ENCODE results near the gene ARHGAP5. TPM values are rescaled to one million over a fixed set of nuclear protein-coding genes. Genes with fewer than 3 reads are reported as not detected.

The ARHGAP5 gene
- polyA plus RNA-seq, 1 donor: 37.8 TPM

DNA sequence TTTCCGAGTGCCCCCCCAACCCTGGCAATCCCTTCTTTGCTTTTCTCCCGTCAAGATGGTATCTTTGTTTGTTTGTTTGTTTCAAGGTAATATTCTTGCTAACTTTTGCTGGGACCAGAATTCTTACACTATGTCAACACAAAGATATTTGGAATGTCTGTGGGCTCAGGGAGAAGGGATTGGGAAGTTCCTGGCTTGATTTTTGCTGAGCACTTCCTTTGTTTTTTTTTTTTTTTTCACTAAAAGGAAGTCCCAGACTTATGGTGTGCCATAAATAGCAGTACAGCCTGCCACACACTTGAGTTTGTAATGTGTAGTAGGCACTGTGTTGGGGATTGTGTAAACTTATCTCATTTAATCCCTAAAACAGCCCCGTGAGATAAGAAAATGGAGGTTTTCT is 113.6 kb downstream of the ARHGAP5 start:
- no peak for DNase-seq

DNA sequence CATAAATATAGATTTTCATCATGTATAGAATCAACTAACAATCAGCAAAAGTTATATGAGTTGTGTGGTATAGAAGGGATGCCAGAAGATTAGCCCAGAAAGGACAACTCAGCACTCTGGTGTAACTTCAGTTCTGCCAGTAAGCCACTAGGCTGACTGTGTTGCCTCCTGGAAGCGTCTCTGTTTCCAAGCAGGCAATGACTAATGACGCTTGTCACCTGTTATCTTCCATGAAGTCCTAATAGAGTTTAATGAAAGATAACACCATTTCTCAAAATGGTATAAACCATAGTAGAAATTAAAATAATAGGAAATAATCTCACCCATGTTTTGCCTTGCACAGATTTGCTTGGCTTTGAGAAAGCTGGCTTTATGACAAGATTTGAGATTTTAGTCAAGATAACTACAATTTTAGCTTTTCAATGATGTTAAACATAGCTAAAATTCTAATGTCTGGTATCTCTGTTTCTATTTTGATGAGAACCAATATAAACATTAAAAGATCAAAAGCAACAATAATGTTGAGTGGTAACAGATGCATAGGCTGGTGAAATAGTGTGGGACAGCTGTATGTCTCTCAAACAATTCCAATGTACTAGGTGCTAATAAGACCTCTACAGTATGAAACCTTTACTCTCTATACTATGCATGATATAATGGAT is 115.7 kb downstream of the ARHGAP5 start:
- no peak for DNase-seq

DNA sequence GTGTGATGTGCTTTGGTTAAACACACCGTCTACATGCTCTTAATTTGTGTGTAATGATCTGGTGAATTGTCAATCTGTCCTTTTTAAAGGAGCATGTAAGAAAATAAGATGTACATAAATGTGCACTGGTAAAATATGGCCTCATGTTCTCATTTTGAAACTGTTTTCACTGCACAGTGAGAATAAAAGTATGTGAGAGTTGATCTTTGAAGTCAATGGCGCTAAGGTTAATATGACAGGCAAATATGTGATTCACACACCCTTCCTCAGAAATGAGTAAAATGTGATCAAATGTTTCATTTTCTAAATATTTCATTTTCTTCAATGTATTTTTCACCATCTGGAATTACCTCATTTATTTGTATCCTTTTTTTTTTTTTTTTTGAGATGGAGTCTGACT is 116.4 kb downstream of the ARHGAP5 start:
- no peak for DNase-seq

DNA sequence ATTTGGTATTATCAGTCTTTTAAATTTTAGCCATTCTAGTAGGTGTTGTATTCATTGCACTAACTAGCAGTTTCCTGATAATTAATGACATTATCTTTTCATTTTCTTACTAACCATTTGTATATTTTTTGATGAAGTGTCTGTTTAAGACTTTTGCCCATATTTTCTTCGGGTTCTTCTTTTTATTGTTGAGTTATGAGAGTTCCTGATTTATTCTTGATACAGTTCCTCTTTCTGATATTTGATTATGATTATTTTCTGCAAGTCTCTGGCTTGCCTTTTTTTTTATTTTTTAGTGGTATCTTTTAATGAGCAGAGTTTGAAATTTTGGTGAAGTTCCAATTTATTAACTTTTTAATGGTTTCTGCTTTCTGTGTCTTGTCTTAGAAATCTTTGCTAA is 118.5 kb downstream of the ARHGAP5 start:
- DNase-seq: no peak

DNA sequence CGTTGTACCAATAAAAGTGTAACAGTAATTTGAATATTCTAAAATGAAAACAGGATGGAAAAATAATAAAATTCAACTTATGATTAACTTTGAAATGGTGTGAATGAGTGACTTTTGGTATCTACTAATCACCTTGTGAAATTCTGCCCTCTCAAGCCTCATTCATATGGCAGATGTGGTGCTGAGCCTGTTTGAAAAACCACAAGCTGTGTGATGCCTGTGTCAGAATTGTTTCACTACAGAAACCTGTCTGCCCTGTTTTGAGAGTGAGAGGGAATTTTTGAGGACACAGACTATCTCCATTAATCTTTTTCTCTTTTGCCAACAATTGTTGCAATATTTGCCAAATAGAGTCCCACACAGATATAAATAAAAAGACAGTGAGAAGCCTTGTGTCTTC is 120.8 kb downstream of the ARHGAP5 start:
- no peak for DNase-seq

DNA sequence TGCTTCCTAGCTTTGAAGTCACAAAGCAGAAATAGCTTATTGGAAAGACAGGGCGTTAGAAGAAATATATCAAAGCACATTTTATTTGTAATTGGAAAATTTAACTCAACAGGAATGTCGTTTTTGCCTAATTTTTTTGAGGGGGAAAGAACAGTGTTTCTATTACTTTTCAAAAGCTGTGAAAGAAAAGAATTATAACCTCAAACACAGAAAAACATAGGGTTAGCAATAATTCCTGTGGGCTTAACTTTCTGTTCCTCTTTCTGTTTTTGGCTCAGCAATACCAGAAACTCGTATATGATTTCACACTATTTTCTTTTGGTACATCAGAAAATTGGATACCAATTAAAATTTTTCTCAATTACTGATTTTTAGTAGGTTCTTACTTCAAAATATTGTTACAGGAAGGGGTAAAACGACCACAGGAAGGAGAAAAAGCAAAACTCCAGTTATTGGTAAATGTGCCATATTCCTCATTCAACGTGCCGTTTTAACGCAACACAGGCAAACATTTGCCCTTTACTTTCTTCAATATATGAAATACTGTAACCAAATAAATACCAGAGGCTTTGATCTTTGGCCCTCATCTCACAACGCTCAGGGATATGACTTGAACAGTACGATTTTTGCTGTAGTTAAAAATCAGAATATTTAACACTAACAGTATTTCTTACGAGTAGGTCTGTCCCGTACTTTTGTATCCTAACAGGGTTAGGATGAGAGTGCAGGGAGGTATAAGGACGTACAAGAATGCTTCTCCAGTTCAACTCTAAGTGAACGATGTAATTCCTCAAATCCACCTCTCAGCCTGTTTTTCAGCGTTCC is 123.5 kb downstream of the ARHGAP5 start:
- no peak for DNase-seq

DNA sequence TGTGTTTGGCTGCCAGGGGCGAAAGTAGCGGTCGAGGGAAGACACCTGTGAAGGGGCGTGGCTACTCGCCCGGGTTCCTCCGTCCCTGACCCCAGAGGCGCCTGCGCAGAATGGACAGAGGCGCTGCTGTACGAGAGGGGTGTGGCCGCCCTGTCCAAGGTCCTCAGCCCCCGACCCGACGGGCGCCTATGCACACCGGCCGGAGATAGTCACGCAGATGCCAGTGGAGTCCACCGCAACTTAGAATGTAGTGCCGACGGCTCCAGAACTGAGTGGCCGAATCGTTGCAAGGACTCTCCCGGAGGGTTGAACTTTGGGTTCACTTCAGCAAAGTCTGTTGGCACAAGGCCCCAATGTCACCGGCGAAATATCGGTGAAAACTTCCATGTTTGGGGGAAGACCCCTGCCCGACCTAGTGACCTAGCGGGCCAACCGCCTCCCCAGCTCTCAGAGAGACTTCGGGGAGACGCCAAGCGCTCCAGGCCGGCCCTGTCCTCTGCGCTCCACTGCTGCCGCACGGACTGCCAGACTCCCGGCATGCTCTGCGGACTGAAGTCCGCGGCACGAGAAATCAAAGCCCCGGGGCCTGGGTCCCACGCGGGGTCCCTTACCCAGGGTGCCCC is 124.2 kb downstream of the ARHGAP5 start:
- peak; percentile 84 for DNase-seq

DNA sequence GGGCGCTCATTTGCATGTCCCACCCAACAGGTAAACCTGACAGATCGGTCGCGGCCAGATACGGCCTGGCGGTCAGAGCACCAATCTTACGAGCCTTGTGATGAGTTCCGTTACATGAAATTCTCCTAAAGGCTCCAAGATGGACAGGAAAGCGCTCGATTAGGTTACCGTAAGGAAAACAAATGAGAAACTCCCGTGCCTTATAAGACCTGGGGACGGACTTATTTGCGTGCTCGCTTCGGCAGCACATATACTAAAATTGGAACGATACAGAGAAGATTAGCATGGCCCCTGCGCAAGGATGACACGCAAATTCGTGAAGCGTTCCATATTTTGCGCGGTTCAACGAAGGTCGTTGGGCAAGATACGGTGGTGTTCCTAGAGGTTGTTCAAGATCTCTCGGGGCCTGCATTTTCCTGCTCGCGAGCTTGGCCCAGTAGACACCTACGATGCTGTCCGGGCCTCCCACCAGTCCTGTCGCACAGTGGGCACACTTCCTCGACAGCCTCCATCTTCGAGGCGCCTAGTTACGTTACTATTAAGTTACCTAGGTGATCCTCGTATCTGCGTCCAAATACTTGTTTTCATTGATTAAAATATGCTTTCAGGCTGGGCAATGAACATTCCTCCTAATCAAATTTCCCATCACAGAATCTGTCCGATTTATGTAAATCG is 124.8 kb downstream of the ARHGAP5 start, which contains the start of gene RNU6-7:
Gene RNU6-7, plus strand, starts transcription at position 230 of the 675 bp plus-strand sequence.
- DNase-seq: peak; percentile 55

DNA sequence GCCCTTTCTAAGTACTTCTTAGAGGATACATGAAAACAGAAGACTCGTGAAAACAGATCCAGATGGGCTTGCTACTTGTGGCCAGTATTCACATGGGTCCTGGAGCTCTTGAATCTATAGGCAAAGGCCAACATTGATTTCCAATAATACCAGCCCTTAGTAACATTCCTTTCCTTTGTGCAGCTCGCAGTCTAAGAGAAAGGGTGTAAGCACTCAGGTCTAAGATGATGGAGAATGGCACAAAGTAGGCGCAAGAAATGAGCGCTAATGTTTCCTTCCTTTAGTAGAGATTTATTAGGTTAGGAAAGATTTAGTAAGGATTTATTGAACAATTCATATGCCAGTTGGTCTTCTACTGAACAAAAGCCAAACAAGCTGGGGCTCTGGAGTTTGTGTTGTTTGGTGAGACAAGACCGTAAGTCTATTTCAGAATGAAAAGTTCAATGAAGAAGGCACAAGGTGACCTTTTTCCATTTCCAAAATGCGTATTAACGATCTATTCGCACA is 125.4 kb downstream of the ARHGAP5 start:
- DNase-seq: peak; percentile 18

DNA sequence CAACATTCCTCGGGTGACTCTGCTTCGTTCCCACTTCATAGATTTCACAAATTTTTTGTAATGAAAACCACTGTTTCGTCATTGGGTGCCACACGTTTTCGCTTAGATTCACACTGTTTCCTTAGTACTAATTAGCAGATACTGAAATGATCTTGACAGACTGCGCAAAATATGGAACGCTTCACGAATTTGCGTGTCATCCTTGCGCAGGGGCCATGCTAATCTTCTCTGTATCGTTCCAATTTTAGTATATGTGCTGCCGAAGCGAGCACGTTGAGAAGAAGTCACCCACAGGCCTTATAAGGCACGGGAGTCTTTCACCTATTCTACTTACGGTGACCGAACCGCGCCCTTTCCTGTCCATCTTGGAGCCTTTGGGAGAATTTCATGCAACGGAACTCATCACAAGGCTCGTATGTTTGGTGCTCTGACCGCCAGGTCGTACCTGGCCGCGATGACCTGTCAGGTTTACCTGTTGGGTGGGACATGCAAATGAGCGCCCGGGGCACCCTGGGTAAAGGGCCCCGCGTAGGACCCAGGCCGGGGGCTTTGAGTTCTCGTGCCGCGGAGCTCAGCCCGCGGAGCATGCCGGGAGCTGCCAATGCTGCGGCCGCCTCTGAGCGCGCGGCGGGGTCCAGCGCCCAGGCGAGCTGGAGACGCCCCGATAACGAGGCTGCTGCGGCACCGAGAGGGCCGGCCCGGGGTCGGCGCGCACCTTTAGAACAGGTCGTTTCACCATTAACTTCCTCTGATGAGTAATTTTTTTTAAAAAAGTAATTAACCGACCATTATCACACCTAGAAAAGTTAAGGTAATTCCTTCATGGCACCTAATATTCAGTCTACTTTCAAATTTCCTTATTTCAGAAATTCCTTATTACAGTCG is 126.1 kb downstream of the ARHGAP5 start, which contains the start of gene RNU6-8:
Gene RNU6-8, minus strand, starts transcription at position 272 of the 885 bp plus-strand sequence.
- peak; percentile 90 for DNase-seq

DNA sequence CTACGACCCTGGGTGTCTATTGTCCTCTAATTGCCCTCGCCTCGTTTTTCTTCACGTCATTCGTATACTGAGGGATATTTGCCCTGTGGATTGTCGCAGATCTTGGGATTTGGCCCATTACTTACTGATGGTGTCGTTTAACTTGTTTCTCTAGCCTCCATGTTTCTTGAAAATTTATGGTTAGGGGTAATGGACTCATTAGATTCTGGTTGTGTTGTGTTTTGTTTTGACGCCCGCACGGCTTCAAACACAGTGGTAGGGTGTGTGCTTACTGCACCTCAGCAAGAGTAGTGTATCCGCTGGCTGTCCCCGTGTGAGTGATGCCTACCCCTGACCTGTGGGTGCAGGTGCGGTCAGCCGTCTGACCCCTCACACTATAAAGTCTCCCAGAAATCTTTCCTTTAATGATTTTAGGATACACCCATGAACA is 126.8 kb downstream of the ARHGAP5 start:
- no peak for DNase-seq

DNA sequence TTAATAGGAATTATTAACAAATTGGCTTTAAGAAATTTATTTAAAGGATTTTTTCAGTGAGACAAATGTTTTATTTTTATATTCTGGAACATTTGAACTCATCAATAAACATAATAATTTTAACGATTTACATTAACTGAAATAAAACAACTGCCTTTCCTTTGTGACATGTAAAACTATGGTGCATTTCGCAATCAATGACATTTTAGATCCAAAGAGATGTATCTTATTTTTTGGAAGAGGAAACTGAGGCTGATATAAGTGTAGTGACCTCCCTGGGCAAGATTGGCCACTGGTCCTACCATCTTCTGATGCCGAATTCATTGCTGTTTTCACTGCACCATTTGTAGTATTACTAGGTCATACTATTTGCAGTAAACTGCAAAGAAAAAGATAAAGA is 128.4 kb downstream of the ARHGAP5 start:
- DNase-seq: no peak

DNA sequence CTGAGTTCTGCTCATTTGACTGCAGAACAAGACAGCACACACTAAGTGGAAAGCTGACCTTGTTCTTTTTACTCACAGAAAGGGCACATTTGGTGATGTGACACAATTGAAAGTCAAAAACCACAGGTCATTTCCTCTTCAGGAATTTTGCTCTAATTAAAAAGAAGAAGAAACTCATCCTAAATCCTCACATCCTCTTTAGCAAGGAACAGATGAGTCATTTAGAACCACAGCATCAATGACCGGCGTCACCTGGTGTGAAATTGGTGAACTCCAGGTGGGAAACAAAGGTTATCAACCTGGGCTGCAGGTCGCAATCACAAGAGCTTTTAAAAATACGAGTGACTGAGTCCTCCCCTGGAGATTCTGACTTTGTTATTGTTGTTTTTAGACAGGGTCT is 128.9 kb downstream of the ARHGAP5 start:
- DNase-seq: no peak

DNA sequence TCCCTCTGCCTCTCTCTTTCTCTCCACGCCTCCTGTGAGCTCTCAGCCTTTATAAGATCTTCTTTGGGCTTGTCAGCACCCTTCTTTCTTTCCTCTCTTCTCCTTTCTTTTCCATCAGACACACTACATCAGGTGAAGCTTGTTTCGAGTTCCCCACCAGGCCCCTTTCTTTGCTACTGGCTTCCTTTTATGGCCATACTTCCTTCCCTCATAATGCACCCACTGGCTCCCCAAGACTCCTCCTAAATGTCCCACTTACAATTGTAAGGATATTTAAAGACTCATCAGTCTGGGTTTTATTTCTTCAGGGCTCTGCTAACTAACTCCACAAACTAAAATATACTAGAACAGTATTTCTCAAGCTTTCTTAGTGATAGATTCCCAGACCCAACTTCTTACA is 129.4 kb downstream of the ARHGAP5 start:
- DNase-seq: no peak

DNA sequence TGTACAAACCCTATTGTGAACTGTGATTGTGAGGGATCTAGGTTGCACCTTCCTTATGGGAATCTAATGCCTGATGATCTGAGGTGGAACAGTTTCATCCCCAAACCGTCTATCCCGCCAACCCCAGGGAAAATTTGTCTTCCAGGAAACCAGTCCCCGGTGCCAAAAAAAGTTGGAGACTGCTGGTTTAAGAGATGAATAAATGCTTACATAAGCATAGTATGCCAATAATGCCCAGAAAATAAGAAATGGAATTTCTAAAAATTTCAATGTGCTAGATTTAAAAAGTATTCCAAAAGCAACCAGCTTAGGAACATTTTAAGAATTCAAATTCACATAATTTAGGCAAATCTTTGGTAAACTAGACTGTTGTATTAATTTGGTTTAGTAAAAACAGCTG is 131.4 kb downstream of the ARHGAP5 start:
- no peak for DNase-seq

Other genes starting within 250 kb of the ARHGAP5 start
- not detected for gene RNU6-7, start 124.7 kb downstream of the ARHGAP5 start, polyA plus RNA-seq (ENCODE audit: insufficient read length)
- gene RNU6-8, start 126.0 kb downstream of the ARHGAP5 start, polyA plus RNA-seq (ENCODE audit: insufficient read length): not detected